H9 (cell line): ENCODE data around the gene ISL1. TPM values are rescaled to one million over a fixed set of nuclear protein-coding genes. Genes with fewer than 3 reads are reported as not detected.

Experiments used
- DNase-seq: peaks from one replicate; pipeline ENCODE4 v3.0.0-alpha.2; 2017
- H2AFZ ChIP-seq: one replicate; pipeline ENCODE4 v1.6.1; 2013; ENCODE audit warnings: mild to moderate bottlenecking, low read length, control low read depth, moderate library complexity
- H2AK5ac ChIP-seq: 2 replicates; pipeline ENCODE4 v1.6.1; 2013; ENCODE audit warnings: low read length, control low read depth, mixed read lengths; ENCODE audit not compliant: insufficient read length
- H2BK120ac ChIP-seq: one replicate; pipeline ENCODE4 v1.6.1; 2013; ENCODE audit warnings: low read depth, mild to moderate bottlenecking, low read length, control low read depth, inconsistent platforms; ENCODE audit not compliant: poor library complexity, severe bottlenecking
- H2BK12ac ChIP-seq: 2 replicates; pipeline ENCODE4 v1.6.1; 2013; ENCODE audit warnings: low read length, control low read depth, mixed read lengths, low read depth; ENCODE audit not compliant: insufficient read length
- H2BK15ac ChIP-seq: 2 replicates; pipeline ENCODE4 v1.6.1; 2013; ENCODE audit warnings: low read depth, low read length, control low read depth
- H2BK20ac ChIP-seq: one replicate; pipeline ENCODE4 v1.6.1; 2013; ENCODE audit warnings: low read depth, mild to moderate bottlenecking, low read length, control low read depth, inconsistent platforms; ENCODE audit not compliant: poor library complexity, severe bottlenecking
- H2BK5ac ChIP-seq: 2 replicates; pipeline ENCODE4 v1.6.1; 2013; ENCODE audit warnings: low read length, control low read depth, mixed read lengths; ENCODE audit not compliant: insufficient read length
- H3K14ac ChIP-seq: 2 replicates; pipeline ENCODE4 v1.6.1; 2013; ENCODE audit warnings: low read length, control low read depth; ENCODE audit not compliant: insufficient read depth
- H3K18ac ChIP-seq: 2 replicates; pipeline ENCODE4 v1.6.1; 2013; ENCODE audit warnings: low read depth, mild to moderate bottlenecking, mixed read lengths, low read length, control low read depth; ENCODE audit not compliant: insufficient read length
- H3K23ac ChIP-seq: 2 replicates; pipeline ENCODE4 v1.6.1; 2013; ENCODE audit warnings: low read length, control low read depth, mixed read lengths, low read depth; ENCODE audit not compliant: insufficient read length
- H3K23me2 ChIP-seq: 2 replicates; pipeline ENCODE4 v1.6.1; 2013; ENCODE audit warnings: low read depth, mild to moderate bottlenecking, mixed read lengths, low read length, control low read depth; ENCODE audit not compliant: insufficient read length, poor library complexity, severe bottlenecking
- H3K27ac ChIP-seq: 2 replicates; pipeline ENCODE4 v1.5.1; 2013; ENCODE audit warnings: low read length, control low read depth, mixed read lengths, low read depth; ENCODE audit not compliant: insufficient read length
- H3K27me3 ChIP-seq: 2 replicates; pipeline ENCODE4 v1.6.1; 2013; ENCODE audit warnings: low read length, control low read depth, inconsistent platforms; ENCODE audit not compliant: insufficient read depth
- H3K4ac ChIP-seq: 2 replicates; pipeline ENCODE4 v1.6.1; 2013; ENCODE audit warnings: low read depth, mild to moderate bottlenecking, control low read depth, inconsistent platforms, low read length, moderate library complexity
- H3K4me1 ChIP-seq: 2 replicates; pipeline ENCODE4 v1.6.1; 2013; ENCODE audit warnings: low read length, control low read depth, inconsistent platforms; ENCODE audit not compliant: insufficient read depth
- H3K4me2 ChIP-seq: 2 replicates; pipeline ENCODE4 v1.6.1; 2013; ENCODE audit warnings: low read length, control low read depth, mixed read lengths; ENCODE audit not compliant: insufficient read length, insufficient read depth
- H3K56ac ChIP-seq: 2 replicates; pipeline ENCODE4 v1.6.1; 2013; ENCODE audit warnings: low read depth, mild to moderate bottlenecking, mixed read lengths, low read length, control low read depth; ENCODE audit not compliant: insufficient read length
- H3K79me1 ChIP-seq: 2 replicates; pipeline ENCODE4 v1.6.1; 2013; ENCODE audit warnings: low read depth, mild to moderate bottlenecking, moderate library complexity, low read length, control low read depth, inconsistent platforms; ENCODE audit not compliant: insufficient read depth, poor library complexity, severe bottlenecking
- H3K79me2 ChIP-seq: 2 replicates; pipeline ENCODE4 v1.6.1; 2013; ENCODE audit warnings: low read length, control low read depth, inconsistent platforms; ENCODE audit not compliant: insufficient read depth
- H3K9ac ChIP-seq: 2 replicates; pipeline ENCODE4 v1.6.1; 2013; ENCODE audit warnings: low read length, control low read depth, mixed read lengths; ENCODE audit not compliant: insufficient read length; ENCODE audit errors: extremely low read depth
- H3K9me3 ChIP-seq: one replicate; pipeline ENCODE4 v1.6.1; 2013; ENCODE audit warnings: low read depth, low read length, inconsistent platforms; ENCODE audit not compliant: control insufficient read depth
- H3T11ph ChIP-seq: one replicate; pipeline ENCODE4 v1.6.1; 2013; ENCODE audit warnings: mild to moderate bottlenecking, low read length, control low read depth, inconsistent platforms
- H4K20me1 ChIP-seq: one replicate; pipeline ENCODE4 v1.6.1; 2013; ENCODE audit not compliant: control insufficient read depth, insufficient read length, insufficient read depth
- H4K5ac ChIP-seq: 2 replicates; pipeline ENCODE4 v1.6.1; 2013; ENCODE audit warnings: low read depth, mild to moderate bottlenecking, mixed read lengths, low read length, control low read depth; ENCODE audit not compliant: insufficient read length
- H4K8ac ChIP-seq: replicated peaks from 2 replicates; pipeline ENCODE4 v1.6.1; 2013; ENCODE audit warnings: low read length, control low read depth, mixed read lengths, low read depth; ENCODE audit not compliant: insufficient read length
- H4K91ac ChIP-seq: 2 replicates; pipeline ENCODE4 v1.6.1; 2013; ENCODE audit warnings: low read depth, mild to moderate bottlenecking, moderate library complexity, mixed read lengths, low read length, control low read depth; ENCODE audit not compliant: insufficient read length
- H3K27ac Mint-ChIP-seq, 3 experiments: 2 replicates in 2 of 3; 3 replicates in 1 of 3; pipeline ENCODE4 v1.8.0; 2020 to 2021; ENCODE audit warnings: mixed read lengths in 3 of 3, mild to moderate bottlenecking in 1 of 3, moderate library complexity in 1 of 3
- H3K27me3 Mint-ChIP-seq: 2 replicates; pipeline ENCODE4 v1.8.0; 2021; ENCODE audit warnings: low read depth, mild to moderate bottlenecking, moderate library complexity, mixed read lengths
- H3K36me3 Mint-ChIP-seq, 3 experiments: 2 replicates in 2 of 3; 3 replicates in 1 of 3; pipeline ENCODE4 v1.8.0; 2020 to 2021; ENCODE audit warnings: low read depth in 3 of 3, mixed read lengths in 3 of 3; ENCODE audit not compliant: insufficient read depth in 1 of 3
- H3K4me1 Mint-ChIP-seq, 2 experiments: 2 replicates each; pipeline ENCODE4 v1.8.0; 2020; ENCODE audit warnings: mixed read lengths in 2 of 2
- H3K4me3 Mint-ChIP-seq, 2 experiments: 2 replicates in 1 of 2; 3 replicates in 1 of 2; pipeline ENCODE4 v1.8.0; 2020 to 2021; ENCODE audit warnings: mild to moderate bottlenecking in 2 of 2, mixed read lengths in 2 of 2, moderate library complexity in 1 of 2
- H3K9me3 Mint-ChIP-seq, 2 experiments: 2 replicates in 1 of 2; 3 replicates in 1 of 2; pipeline ENCODE4 v1.8.0; 2020; ENCODE audit warnings: mild to moderate bottlenecking in 2 of 2, mixed read lengths in 2 of 2, moderate library complexity in 1 of 2
- WGBS: extraction: QIAGEN DNeasy Blood & Tissue Kit; methylation state at CpG from one replicate; pipeline ENCODE4 v1.1.7; 2013; ENCODE audit warnings: missing lambda C conversion rate, low lambda C conversion rate, mixed read lengths; ENCODE audit not compliant: insufficient read length; ENCODE audit errors: extremely low coverage; 5-methylcytosine and 5-hydroxymethylcytosine counted together
- total RNA-seq: library from RNA; stranded (reverse); gene quantifications from 2 replicates; pipeline ENCODE4 v1.2.1, GENCODE V29; 2021
- TF ChIP-seq, protein P1 (sequence below): fragments of 200-600 bp; sonication (generic); conservative IDR thresholded peaks from 3 replicates; pipeline ENCODE4 v1.8.0; 2021; ENCODE audit warnings: antibody characterized with exemption, mild to moderate bottlenecking

Gene ISL1
- total RNA-seq, 1 experiment from 2014 or later = not detected

DNA sequence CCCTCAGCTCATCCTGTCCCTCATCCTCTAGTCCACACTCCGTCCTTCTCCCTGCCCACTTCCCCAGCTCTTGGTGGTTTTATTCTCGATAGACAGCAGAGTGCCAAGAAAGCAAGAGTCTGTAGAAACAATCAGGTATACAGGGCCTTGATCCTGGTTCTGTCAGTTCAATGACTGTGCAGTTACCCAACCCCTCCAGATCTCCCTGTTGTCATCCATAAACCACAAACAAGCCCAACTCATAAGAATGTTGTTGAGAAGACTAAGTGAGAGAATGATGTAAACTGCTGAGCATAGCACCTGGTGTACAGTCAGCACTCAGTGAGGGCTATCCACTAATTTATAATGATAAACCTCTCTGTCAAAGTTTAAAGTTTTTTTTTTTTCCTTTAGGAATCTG lies 31.3 kb downstream of the ISL1 start:
- Histone ChIP-seq H3K4me2 (no peak overlapping the region), H3K56ac (no peak overlapping the region), H3K9me3 (no peaks in the 10 kb centered on the region), H2BK120ac (no peak overlapping the region), H3K4me1 (no peaks in the 10 kb centered on the region), H3T11ph (no peak overlapping the region), H4K20me1 (no peaks in the 10 kb centered on the region), H2BK15ac (no peak overlapping the region), H4K5ac (no peak overlapping the region), H3K79me1 (no peaks in the 10 kb centered on the region), H3K27me3 (no peaks in the 10 kb centered on the region), H4K8ac (no peak overlapping the region), H4K91ac (no peak overlapping the region), H2AK5ac (no peak overlapping the region), H3K23me2 (no peaks in the 10 kb centered on the region), H3K23ac (no peak overlapping the region), H3K14ac (no peak overlapping the region), H3K4ac (no peak overlapping the region), H3K9ac (no peak overlapping the region), H3K79me2 (no peaks in the 10 kb centered on the region), H2AFZ (no peak overlapping the region), H2BK5ac (no peak overlapping the region), H3K27ac (no peak overlapping the region), H2BK12ac (no peak overlapping the region), H2BK20ac (no peak overlapping the region), H3K18ac (no peak overlapping the region)
- no peaks in the 10 kb centered on the region for H3K9me3 Mint-ChIP-seq
- no peak for DNase-seq
- H3K27ac Mint-ChIP-seq = no peak overlapping the region; a peak in 1 of 7 replicates
- no CpG with 5 or more reads among the region's 2 CpGs for WGBS
- TF ChIP-seq, protein P1, sequence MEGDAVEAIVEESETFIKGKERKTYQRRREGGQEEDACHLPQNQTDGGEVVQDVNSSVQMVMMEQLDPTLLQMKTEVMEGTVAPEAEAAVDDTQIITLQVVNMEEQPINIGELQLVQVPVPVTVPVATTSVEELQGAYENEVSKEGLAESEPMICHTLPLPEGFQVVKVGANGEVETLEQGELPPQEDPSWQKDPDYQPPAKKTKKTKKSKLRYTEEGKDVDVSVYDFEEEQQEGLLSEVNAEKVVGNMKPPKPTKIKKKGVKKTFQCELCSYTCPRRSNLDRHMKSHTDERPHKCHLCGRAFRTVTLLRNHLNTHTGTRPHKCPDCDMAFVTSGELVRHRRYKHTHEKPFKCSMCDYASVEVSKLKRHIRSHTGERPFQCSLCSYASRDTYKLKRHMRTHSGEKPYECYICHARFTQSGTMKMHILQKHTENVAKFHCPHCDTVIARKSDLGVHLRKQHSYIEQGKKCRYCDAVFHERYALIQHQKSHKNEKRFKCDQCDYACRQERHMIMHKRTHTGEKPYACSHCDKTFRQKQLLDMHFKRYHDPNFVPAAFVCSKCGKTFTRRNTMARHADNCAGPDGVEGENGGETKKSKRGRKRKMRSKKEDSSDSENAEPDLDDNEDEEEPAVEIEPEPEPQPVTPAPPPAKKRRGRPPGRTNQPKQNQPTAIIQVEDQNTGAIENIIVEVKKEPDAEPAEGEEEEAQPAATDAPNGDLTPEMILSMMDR = no peak
- H3K4me1 Mint-ChIP-seq = peaks cover 0 to 2% of the 10 kb centered on the region in 2 experiments; a peak in 2 of 4 replicates
- H3K36me3 Mint-ChIP-seq = no peaks in the 10 kb centered on the region
- peaks cover 5% of the 10 kb centered on the region for H3K27me3 Mint-ChIP-seq
- H3K4me3 Mint-ChIP-seq = no peak overlapping the region
